Panc1 (cell line): ENCODE data around the gene FUT3.

ENCODE experiments used
- POLR2AphosphoS5 ChIP-seq: IDR thresholded peaks from 2 replicates; pipeline ENCODE4 v1.6.1; 2012; ENCODE audit warnings: mild to moderate bottlenecking, low read depth, low read length, moderate library complexity
- SIN3A ChIP-seq: IDR thresholded peaks from 2 replicates; pipeline ENCODE4 v1.6.1; 2012; ENCODE audit warnings: low read depth, mild to moderate bottlenecking, low read length, moderate library complexity, borderline replicate concordance; ENCODE audit not compliant: insufficient read depth
- TCF7L2 ChIP-seq: IDR thresholded peaks from 2 replicates; pipeline ENCODE4 v1.6.1; 2011; ENCODE audit warnings: mild to moderate bottlenecking, low read depth, low read length, inconsistent platforms
- TF ChIP-seq, protein P1 (sequence below): fragments of 450-650 bp; IDR thresholded peaks from 2 replicates; pipeline ENCODE4 v1.5.1; 2017; ENCODE audit warnings: mild to moderate bottlenecking
- TF ChIP-seq, protein P2 (sequence below), 2 experiments: IDR thresholded peaks; 2 replicates each; pipeline ENCODE4 v1.6.1; 2011 to 2012; ENCODE audit warnings: low read depth in 2 of 2, control low read depth in 1 of 2, low read length in 1 of 2, mild to moderate bottlenecking in 1 of 2, moderate library complexity in 1 of 2; ENCODE audit not compliant: insufficient read depth in 1 of 2

DNA sequence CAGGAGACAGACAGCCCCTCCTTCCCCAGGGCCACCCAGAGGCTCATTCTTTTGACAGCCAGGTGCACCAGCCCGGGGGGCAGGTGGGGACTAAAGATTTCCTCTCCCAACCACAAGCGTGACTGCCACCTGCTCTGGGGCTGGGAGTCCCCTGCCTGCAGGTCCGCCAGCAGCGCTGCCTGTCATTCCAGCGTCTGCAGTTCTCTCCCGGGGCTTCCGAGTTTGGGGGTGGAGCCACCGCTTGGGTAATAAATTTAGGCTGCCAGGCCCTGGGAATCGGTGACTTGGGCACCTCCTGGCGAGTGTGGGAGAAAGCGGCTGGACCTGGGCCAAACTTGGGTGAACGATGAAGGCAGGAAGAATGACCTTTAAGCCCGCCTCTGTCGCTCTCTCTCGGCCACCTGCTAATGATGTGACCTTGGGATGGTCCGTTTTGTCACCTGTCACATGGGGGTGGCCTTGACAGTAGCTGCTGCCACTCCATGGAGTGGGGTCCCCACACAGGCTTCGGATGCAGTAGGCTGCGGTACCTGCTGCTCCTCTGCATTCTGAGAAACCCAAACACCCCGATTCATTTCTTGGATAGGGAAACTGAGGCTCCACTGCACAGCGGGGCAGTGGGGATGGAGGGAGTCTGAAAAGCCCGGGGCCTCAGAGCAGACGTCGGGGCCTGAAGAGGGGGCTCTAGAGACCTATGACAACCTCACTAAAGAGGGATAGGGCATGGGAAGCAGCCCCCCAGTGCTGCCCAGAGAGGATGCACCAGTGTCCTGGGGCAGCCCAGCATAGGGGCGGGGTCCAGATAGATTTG lies 24.5 kb downstream of the FUT3 start:
- TF ChIP-seq, protein P1, sequence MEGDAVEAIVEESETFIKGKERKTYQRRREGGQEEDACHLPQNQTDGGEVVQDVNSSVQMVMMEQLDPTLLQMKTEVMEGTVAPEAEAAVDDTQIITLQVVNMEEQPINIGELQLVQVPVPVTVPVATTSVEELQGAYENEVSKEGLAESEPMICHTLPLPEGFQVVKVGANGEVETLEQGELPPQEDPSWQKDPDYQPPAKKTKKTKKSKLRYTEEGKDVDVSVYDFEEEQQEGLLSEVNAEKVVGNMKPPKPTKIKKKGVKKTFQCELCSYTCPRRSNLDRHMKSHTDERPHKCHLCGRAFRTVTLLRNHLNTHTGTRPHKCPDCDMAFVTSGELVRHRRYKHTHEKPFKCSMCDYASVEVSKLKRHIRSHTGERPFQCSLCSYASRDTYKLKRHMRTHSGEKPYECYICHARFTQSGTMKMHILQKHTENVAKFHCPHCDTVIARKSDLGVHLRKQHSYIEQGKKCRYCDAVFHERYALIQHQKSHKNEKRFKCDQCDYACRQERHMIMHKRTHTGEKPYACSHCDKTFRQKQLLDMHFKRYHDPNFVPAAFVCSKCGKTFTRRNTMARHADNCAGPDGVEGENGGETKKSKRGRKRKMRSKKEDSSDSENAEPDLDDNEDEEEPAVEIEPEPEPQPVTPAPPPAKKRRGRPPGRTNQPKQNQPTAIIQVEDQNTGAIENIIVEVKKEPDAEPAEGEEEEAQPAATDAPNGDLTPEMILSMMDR, result no peak; the same call in 1 of the 2 replicates
- TF ChIP-seq TCF7L2 (no peak), POLR2AphosphoS5 (no peak), SIN3A (no peak)
- TF ChIP-seq, protein P2, sequence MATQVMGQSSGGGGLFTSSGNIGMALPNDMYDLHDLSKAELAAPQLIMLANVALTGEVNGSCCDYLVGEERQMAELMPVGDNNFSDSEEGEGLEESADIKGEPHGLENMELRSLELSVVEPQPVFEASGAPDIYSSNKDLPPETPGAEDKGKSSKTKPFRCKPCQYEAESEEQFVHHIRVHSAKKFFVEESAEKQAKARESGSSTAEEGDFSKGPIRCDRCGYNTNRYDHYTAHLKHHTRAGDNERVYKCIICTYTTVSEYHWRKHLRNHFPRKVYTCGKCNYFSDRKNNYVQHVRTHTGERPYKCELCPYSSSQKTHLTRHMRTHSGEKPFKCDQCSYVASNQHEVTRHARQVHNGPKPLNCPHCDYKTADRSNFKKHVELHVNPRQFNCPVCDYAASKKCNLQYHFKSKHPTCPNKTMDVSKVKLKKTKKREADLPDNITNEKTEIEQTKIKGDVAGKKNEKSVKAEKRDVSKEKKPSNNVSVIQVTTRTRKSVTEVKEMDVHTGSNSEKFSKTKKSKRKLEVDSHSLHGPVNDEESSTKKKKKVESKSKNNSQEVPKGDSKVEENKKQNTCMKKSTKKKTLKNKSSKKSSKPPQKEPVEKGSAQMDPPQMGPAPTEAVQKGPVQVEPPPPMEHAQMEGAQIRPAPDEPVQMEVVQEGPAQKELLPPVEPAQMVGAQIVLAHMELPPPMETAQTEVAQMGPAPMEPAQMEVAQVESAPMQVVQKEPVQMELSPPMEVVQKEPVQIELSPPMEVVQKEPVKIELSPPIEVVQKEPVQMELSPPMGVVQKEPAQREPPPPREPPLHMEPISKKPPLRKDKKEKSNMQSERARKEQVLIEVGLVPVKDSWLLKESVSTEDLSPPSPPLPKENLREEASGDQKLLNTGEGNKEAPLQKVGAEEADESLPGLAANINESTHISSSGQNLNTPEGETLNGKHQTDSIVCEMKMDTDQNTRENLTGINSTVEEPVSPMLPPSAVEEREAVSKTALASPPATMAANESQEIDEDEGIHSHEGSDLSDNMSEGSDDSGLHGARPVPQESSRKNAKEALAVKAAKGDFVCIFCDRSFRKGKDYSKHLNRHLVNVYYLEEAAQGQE (IDR thresholded peaks at IDR 0.05; ENCODE audit: insufficient read depth in 1 of 2, low read depth in 2 of 2, low read length in 1 of 2), result no peak
